Fibroblast of the aortic adventitia (primary cell): ENCODE results near the gene LHPP. TPM values are rescaled to one million over a fixed set of nuclear protein-coding genes. Genes with fewer than 3 reads are reported as not detected.
A peak's percentile ranks its signal among the peaks of the same experiment; 100 is the strongest.

ENCODE experiments used
- DNase-seq: peaks from one replicate; pipeline ENCODE4 v3.0.0-alpha.2; 2010; ENCODE audit warnings: low read depth
- H3K4me3 ChIP-seq: 2 replicates; pipeline ENCODE4 v1.5.1; 2011; ENCODE audit warnings: low read depth, mild to moderate bottlenecking, control low read depth, low read length, moderate library complexity
- CTCF ChIP-seq: IDR thresholded peaks from 2 replicates; pipeline ENCODE4 v1.5.1; 2011; ENCODE audit warnings: mild to moderate bottlenecking, low read length, control low read depth, inconsistent platforms; ENCODE audit not compliant: insufficient read depth
- total RNA-seq: library from RNA; depleted of rRNA; stranded (reverse); fragments of >200 nt; gene quantifications from 2 replicates; pipeline ENCODE4 v1.2.3, GENCODE V29; 2012; ENCODE audit warnings: low replicate concordance

Gene LHPP
- total RNA-seq, 1 donor = 12.5 TPM

- TF ChIP-seq CTCF = no peak
- no peak overlapping the region for H3K4me3 ChIP-seq
- DNase-seq = no peak
Measured at GRCh38 chr10:124551755-124552154, 90.1 kb downstream of the LHPP start.

- H3K4me3 ChIP-seq = no peak overlapping the region
- DNase-seq = no peak
- no peak for TF ChIP-seq CTCF
Measured at GRCh38 chr10:124552691-124553276, 91.2 kb downstream of the LHPP start.

- DNase-seq = no peak
- no peak overlapping the region for H3K4me3 ChIP-seq
Measured at GRCh38 chr10:124554085-124554858, 92.6 kb downstream of the LHPP start.

GRCh38 chr10:124557167-124557566 is 95.5 kb downstream of the LHPP start:
- no peak overlapping the region for H3K4me3 ChIP-seq
- TF ChIP-seq CTCF = no peak
- no peak for DNase-seq

More at GRCh38 chr10:124554085-124554858, 92.6 kb downstream of the LHPP start:
- no peak for TF ChIP-seq CTCF

GRCh38 chr10:124557648-124558338 is 96.2 kb downstream of the LHPP start:
- no peak overlapping the region for H3K4me3 ChIP-seq
- DNase-seq = no peak
- no peak for TF ChIP-seq CTCF

GRCh38 chr10:124558339-124559321 is 97.0 kb downstream of the LHPP start:
- TF ChIP-seq CTCF = no peak
- DNase-seq = peak; percentile 9

More at GRCh38 chr10:124558339-124559321, 97.0 kb downstream of the LHPP start:
- H3K4me3 ChIP-seq = no peak overlapping the region
